Measurements from ENCODE around the gene HCRTR1.

- TF ChIP-seq CTCF (IDR thresholded peaks at IDR 0.05) = no peak
- no peak for TF ChIP-seq POLR2A (IDR thresholded peaks at IDR 0.05)
Measured at GRCh38 chr1:31607360-31607759, 10.1 kb upstream of the HCRTR1 start.

All from body of pancreas (tissue), 4 donors.